Right lobe of liver (tissue), 6 donors: Measurements from ENCODE around the gene RIMOC1. TPM values are rescaled to one million over a fixed set of nuclear protein-coding genes. Genes with fewer than 3 reads are reported as not detected.

Source experiments
- ATAC-seq, 4 donors: fragments of 200-7000 bp; cut with Tn5 transposase; one replicate each; pipeline ENCODE4 v1.9.1; 2020; ENCODE audit warnings: mild to moderate bottlenecking in 4 of 4, moderate library complexity in 4 of 4
- DNase-seq, 3 donors: peaks; one replicate each; pipeline ENCODE4 v3.0.0-alpha.2; 2020
- H3K27ac ChIP-seq, 3 donors: fragments of 200-600 bp; one replicate each; pipeline ENCODE4 v1.8.0; 2022
- H3K27me3 ChIP-seq, 2 donors: fragments of 200-600 bp; one replicate each; pipeline ENCODE4 v1.8.0; 2022
- H3K36me3 ChIP-seq, 4 donors: fragments of 200-600 bp; sonication (generic) in 1 of 4; one replicate each; pipeline versions ENCODE4 v1.5.1 to v1.8.0; 2017 to 2022; ENCODE audit warnings: control low read depth in 1 of 4
- H3K4me1 ChIP-seq, 4 donors: fragments of 200-600 bp; sonication (generic) in 1 of 4; one replicate each; pipeline versions ENCODE4 v1.5.1 to v1.8.0; 2017 to 2022; ENCODE audit warnings: control low read depth in 1 of 4
- H3K4me3 ChIP-seq, 3 donors: fragments of 200-600 bp; one replicate each; pipeline ENCODE4 v1.8.0; 2022
- H3K9me3 ChIP-seq, 4 donors: fragments of 200-600 bp; sonication (generic) in 1 of 4; one replicate each; pipeline versions ENCODE4 v1.5.1 to v1.8.0; 2017 to 2022; ENCODE audit warnings: control low read depth in 1 of 4
- POLR2A ChIP-seq: fragments of 450-650 bp; IDR thresholded peaks from one replicate; pipeline ENCODE4 v1.6.1; 2017; ENCODE audit warnings: antibody characterized with exemption, mild to moderate bottlenecking
- WGBS: methylation state at CpG from one replicate; pipeline ENCODE4 v1.1.6; 2018; ENCODE audit warnings: low coverage, low lambda C conversion rate; ENCODE audit not compliant: insufficient coverage; ENCODE audit errors: missing lambda C conversion rate; 5-methylcytosine and 5-hydroxymethylcytosine counted together
- intact Hi-C, 2 donors: fragments of 100-400 bp; cut with DNase I; formaldehyde crosslinking; loops; one replicate each; pipeline versions ENCODE4 v1.11.2 to v1.14.1; 2022
- long read RNA-seq: library from polyadenylated mRNA; unstranded; transcript quantifications from one replicate; pipeline ENCODE4 v2.0.0, GENCODE V29; 2019
- total RNA-seq, 6 experiments: library from RNA; depleted of rRNA in 2 of 6; stranded (reverse); fragments of >200 nt in 2 of 6; fragmentation: NEBNext Ultra II Directional in 3 of 6; extraction: Animal tissue kit (Norgen Biotek cat#: 25700) in 3 of 6; gene quantifications; one replicate each; pipeline versions ENCODE4 v1.1.0 to v1.2.4, GENCODE V29; 2016 to 2023
- TF ChIP-seq, protein P1 (sequence below), 4 donors: fragments of 200-600 bp in 3 of 4; fragments of 450-650 bp in 1 of 4; IDR thresholded peaks; one replicate each; pipeline versions ENCODE4 v1.5.1 to v1.8.0; 2016 to 2022; ENCODE audit warnings: antibody characterized with exemption in 4 of 4, mild to moderate bottlenecking in 2 of 4
- donor health status: DM: no; HTN: yes; CAD: no.
- donor health status: DM: no; HTN: no; CAD: no.
- donor health status: DM: no; HTN: no; CAD: no.
- donor health status: DM: no; HTN: yes; CAD: no.
- donor health status: DM: no; HTN: yes; CAD: no.

RIMOC1 gene
- total RNA-seq, result 10 to 100 TPM in 2 of 6 experiments, 1 to 10 TPM in 4; 7.6 to 15.5 (median 9.0) TPM
- long read RNA-seq, full-length matches to known transcripts, result 1 of 2 reads
- long read RNA-seq, partial matches to known transcripts, result 1 of 2 reads
- long read RNA-seq, other reads (novel, unspliced or antisense), result 0 of 2 reads

GRCh38 chr5:41903892-41904799 is at the start of gene RIMOC1:
Gene RIMOC1, plus strand, starts transcription at chr5:41904344. Its CDS starts 24 bp downstream, at chr5:41904368.
- Histone ChIP-seq H3K27me3 (no peaks in the 10 kb centered on the region), H3K9me3 (no peaks in the 10 kb centered on the region), H3K27ac (peak within 1 kb of the TSS; percentile 55 to 77 (median 76)), H3K4me3 (peak within 1 kb of the TSS; percentile 68 to 81 (median 78)), H3K36me3 (peaks cover 0 to 13% (median 6%) of the 10 kb centered on the region in 4 donors), H3K4me1 (peaks cover 0 to 10% (median 0%) of the 10 kb centered on the region in 4 donors)
- intact Hi-C loops, result no loop called here
- DNase-seq (peak; percentile 98 to 99 (median 99)), ATAC-seq (peak; percentile 98 to 99 (median 98))
- TF ChIP-seq POLR2A, result peak; percentile 74
- TF ChIP-seq, protein P1, sequence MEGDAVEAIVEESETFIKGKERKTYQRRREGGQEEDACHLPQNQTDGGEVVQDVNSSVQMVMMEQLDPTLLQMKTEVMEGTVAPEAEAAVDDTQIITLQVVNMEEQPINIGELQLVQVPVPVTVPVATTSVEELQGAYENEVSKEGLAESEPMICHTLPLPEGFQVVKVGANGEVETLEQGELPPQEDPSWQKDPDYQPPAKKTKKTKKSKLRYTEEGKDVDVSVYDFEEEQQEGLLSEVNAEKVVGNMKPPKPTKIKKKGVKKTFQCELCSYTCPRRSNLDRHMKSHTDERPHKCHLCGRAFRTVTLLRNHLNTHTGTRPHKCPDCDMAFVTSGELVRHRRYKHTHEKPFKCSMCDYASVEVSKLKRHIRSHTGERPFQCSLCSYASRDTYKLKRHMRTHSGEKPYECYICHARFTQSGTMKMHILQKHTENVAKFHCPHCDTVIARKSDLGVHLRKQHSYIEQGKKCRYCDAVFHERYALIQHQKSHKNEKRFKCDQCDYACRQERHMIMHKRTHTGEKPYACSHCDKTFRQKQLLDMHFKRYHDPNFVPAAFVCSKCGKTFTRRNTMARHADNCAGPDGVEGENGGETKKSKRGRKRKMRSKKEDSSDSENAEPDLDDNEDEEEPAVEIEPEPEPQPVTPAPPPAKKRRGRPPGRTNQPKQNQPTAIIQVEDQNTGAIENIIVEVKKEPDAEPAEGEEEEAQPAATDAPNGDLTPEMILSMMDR (IDR thresholded peaks at IDR 0.05), result no peak
- under 1% methylated on average over 25 of the region's 55 CpGs for WGBS

- intact Hi-C loops, result loop anchor here in 1 of 2 donors (10.0 kb wide), 1 partner anchor 198 kb away; no protein-coding TSS in a partner anchor
- ATAC-seq (peak; percentile 95 to 98 (median 97)), DNase-seq (peak in 1 of 3 donors; percentile 58)
- H3K4me3 ChIP-seq, result no peak overlapping the region
- no peaks in the 10 kb centered on the region for H3K9me3 ChIP-seq
- no peaks in the 10 kb centered on the region for H3K27me3 ChIP-seq
- 42% methylated on average over 4 of the region's 5 CpGs for WGBS
- no peaks in the 10 kb centered on the region for H3K4me1 ChIP-seq
- H3K27ac ChIP-seq, result no peak overlapping the region
- no peak for TF ChIP-seq POLR2A
- TF ChIP-seq, protein P1 (IDR thresholded peaks at IDR 0.05), result peak; percentile 70 to 83 (median 79)
- H3K36me3 ChIP-seq, result no peaks in the 10 kb centered on the region
Measured at GRCh38 chr5:41856644-41857491, 47.3 kb upstream of the RIMOC1 start.

- no peak overlapping the region for H3K27ac ChIP-seq
- H3K4me1 ChIP-seq, result no peaks in the 10 kb centered on the region
- ATAC-seq (no peak), DNase-seq (no peak)
- no peaks in the 10 kb centered on the region for H3K36me3 ChIP-seq
- no peak overlapping the region for H3K4me3 ChIP-seq
- no peaks in the 10 kb centered on the region for H3K27me3 ChIP-seq
- intact Hi-C loops, result loop anchor here in 1 of 2 donors (10.0 kb wide), 1 partner anchor 197 kb away; no protein-coding TSS in a partner anchor
- H3K9me3 ChIP-seq, result no peaks in the 10 kb centered on the region
- TF ChIP-seq, protein P1 (IDR thresholded peaks at IDR 0.05), result no peak
- no peak for TF ChIP-seq POLR2A
- 100% methylated on average over 1 of the region's 1 CpG for WGBS
Measured at GRCh38 chr5:41857989-41858388, 46.2 kb upstream of the RIMOC1 start.

- intact Hi-C loops, result loop anchor here in 1 of 2 donors (10.0 kb wide), 1 partner anchor 196 kb away; no protein-coding TSS in a partner anchor
- ATAC-seq, result no peak
- H3K9me3 ChIP-seq, result no peaks in the 10 kb centered on the region
- TF ChIP-seq, protein P1 (IDR thresholded peaks at IDR 0.05), result no peak
- TF ChIP-seq POLR2A, result no peak
- no peak overlapping the region for H3K27ac ChIP-seq
- H3K4me3 ChIP-seq, result no peak overlapping the region
- H3K36me3 ChIP-seq, result no peaks in the 10 kb centered on the region
- H3K27me3 ChIP-seq, result no peaks in the 10 kb centered on the region
- 73% methylated on average over 2 of the region's 2 CpGs for WGBS
- H3K4me1 ChIP-seq, result no peaks in the 10 kb centered on the region
- DNase-seq, result no peak
Measured at GRCh38 chr5:41858890-41859289, 45.3 kb upstream of the RIMOC1 start.
